Cardiac septum (tissue), 1 donor: Measurements from ENCODE around the gene SLC4A5. TPM values are rescaled to one million over a fixed set of nuclear protein-coding genes. Genes with fewer than 3 reads are reported as not detected.
A peak's percentile ranks its signal among the peaks of the same experiment; 100 is the strongest.
"Not testable (repeated sequence)": the region's sequence is repeated elsewhere in the genome, so short reads cannot be mapped to it uniquely, and the experiment has no call there.

Experiments
- DNase-seq: peaks from one replicate; pipeline ENCODE4 v3.0.0-alpha.2; 2020; ENCODE audit warnings: low spot score
- intact Hi-C: fragments of 100-400 bp; cut with DNase I; formaldehyde crosslinking; loops from one replicate; pipeline ENCODE4 v1.14.0; 2022
- total RNA-seq: library from RNA; stranded (reverse); fragmentation: NEBNext Ultra II Directional; extraction: Animal tissue kit (Norgen Biotek cat#: 25700); gene quantifications from one replicate; pipeline ENCODE4 v1.2.1, GENCODE V29; 2021
- donor health status: DM: no; HTN: no; CAD: no.

Gene SLC4A5
- total RNA-seq, 1 donor from 2014 or later = 3.6 TPM

DNA sequence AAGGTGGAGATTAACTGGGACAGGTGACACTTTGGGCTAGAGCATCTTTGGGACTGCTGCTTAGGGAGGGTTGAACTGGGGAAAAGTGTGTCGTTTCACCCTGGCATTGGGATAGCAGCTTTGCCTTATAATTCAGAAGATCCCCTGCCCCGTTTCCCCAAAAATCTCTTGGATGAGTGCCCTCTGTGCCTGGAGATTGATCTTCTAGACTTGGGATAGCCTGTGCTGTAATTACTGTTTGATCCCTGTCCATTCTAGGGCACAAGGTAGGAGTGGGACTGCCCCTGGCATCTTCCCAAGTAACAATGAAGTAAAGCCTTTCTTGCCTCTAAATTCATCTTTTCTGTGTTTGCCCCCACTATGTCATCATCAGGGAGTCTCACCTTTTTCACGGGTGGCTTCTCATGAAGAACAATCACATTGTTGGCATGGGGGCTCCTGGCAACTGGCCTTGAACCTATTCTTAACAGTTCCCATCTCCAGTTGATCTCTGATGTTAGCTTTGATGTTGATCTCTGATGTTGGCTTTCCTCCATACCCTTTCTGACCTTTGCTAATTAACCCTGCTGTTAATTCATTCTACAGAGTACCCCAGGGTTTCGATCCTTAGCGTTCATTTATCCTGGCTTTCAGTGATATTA, 123.2 kb downstream of the SLC4A5 start:
- intact Hi-C loops = no loop called here
- DNase-seq = no peak

DNA sequence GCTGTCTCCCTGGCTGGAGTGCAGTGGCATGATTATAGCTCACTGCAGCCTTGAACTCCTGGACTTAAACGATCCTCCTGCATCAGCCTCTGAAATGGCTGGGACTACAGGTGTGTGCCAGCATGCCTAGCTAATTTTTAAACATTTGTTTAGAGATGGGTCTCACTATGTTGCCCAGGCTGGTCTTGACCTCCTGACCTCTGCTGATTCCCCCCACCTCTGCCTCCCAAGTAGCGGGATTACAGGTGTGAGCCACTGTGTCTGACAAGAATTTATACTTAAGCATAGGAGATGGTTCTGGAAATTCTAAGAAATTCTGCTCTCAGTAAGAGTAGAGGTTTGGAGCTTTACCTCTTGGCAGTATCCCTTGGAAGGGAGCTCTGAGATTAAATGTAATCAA, 126.6 kb downstream of the SLC4A5 start:
- no peak for DNase-seq
- intact Hi-C loops = no loop called here

DNA sequence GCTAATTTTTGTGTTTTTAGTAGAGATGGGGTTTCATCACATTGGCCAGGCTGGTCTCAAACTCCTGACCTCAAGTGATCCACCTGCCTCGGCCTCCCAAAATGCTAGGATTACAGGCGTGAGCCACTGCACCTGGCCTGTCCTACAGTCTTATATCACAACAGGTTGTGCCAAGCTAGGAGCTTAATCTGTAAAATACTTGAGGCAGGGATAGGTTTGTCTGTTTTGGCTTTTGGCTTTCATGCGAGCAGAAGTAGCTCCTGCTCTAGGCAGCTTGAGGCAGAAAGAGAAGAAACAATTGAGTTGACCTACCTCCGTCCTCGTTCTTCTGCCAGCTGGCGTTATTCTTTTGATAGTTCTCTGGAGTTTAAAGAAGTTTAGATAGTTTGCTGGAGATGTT, 127.4 kb downstream of the SLC4A5 start:
- intact Hi-C loops, DNase-seq: not testable (repeated sequence)

DNA sequence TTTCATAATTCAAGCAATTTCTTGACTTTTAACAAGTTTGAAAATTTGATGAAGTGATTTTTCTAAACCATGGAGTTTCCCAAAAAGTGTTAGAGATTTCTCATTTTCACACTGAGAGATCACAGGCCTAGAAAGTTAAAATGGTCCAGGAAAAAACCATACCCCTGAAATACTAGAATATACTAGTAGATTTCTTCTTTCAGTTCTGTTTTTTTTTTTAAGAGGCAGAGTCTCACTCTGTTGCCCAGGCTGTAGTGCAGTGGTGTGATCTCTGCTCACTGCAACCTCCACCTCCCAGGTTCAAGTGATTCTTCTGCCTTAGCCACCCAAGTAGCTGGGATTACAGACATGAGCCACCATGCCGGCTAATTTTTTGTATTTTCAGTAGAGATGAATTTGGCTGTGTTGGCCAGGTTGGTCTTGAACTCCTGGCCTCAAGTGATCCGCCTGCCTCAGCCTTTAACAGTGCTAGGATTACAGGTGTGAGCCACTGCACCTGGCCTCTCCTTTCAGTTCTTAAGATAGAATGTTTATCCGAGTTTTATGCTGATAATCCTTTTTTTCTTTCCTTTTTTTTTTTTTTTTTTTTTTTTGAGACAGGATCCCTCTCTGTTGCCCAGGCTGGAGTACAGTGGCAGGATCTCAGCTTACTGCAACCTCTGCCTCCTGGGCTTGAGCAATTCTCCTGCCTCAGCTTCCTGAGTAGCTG, 130.4 kb downstream of the SLC4A5 start:
- no peak for DNase-seq
- intact Hi-C loops = no loop called here

DNA sequence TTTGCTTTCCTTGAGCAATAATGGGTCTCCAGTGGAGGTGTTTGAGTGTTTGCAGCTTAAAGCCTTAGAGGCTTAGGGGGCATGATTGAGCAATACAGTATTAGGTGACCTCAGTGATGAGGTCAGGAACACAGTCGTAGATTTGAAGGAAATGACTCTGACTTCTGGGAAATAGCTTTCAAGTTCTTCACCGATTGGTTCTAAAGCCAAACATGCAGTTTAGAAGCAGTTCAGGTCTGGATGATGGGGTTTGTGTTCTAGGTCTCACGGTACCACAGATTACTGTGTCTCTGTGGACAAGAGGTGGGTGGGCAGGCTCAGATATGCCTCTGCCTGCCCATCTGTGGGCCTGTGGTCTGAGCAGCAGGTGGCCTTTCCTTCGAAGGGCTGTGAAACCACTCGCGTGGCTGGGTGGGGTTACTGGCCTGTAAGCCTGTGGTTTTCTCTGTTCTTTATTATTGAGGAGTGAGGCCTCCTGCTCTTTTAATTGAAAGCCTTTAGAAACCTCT, 137.0 kb downstream of the SLC4A5 start:
- no peak for DNase-seq
- intact Hi-C loops = no loop called here

DNA sequence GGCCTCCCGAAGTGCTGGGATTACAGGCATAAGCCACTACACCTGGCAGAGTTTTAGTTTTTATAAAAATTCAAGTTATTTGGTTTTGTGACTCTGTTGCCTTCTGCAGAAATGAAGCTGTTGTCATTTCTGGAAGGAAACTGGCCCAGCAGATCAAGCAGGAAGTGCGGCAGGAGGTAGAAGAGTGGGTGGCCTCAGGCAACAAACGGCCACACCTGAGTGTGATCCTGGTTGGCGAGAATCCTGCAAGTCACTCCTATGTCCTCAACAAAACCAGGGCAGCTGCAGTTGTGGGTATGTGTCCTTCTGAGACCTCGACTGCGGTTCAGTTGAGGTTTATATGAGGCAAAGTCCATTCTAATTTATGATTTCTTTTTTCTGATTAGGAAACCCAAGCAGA, 137.6 kb downstream of the SLC4A5 start:
- no peak for DNase-seq
- intact Hi-C loops = no loop called here

DNA sequence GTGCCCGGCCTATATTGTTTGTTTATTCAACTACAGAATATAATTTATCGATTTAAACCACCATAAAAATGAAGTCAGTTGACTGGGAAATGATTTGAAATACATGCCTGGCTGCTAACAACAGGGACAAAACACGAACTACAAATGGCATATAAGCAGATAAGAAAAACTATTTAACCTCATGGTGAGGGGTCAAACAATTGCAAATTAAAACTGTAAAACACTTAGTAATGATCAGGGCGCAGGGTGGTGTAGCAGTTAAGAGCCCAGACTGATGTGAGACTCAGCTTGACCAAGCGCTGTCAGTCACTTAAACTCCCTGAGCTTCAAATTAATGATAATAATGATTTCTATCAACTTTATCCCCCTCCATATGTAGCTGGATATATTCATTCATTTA, 138.1 kb downstream of the SLC4A5 start:
- DNase-seq = no peak
- intact Hi-C loops = no loop called here

DNA sequence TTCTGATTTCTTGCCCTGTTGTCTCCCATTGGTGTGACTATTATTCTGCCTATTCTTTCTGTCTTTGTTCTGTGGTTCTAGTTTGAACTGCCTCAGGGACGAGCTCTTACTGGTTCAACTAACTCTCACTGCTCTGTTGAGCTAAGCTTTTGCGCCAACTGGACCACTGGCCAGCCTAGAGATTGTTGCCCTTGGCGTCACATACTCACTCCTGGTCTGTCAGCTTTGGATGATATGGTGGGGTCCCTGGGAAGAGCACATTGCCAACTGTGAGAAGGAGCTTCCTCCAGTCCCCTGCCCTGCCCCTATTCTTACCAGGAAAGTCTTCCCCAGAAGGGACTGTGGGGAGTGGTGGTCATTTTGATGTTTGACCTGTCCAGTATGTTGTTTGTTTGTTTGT, 138.8 kb downstream of the SLC4A5 start:
- intact Hi-C loops = no loop called here
- no peak for DNase-seq

DNA sequence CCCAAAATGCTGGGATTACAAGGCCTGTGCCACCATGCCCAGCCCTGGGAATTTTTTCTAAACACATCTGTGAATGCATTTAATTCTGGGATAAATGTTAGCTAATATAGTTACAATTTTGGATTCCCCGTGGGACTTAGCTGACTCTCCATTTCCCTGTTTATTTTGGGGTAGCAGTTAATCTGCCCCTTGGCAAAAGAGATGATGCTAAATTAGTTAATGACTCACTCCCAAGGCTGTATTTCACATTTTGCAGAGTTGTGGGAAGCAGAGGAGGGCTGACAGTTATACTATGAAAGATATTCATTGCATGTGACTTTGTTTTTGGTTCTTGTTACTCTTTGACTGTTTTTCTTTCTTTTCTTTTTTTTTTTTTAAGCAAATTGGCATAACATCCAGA, 141.6 kb downstream of the SLC4A5 start:
- intact Hi-C loops = no loop called here

DNA sequence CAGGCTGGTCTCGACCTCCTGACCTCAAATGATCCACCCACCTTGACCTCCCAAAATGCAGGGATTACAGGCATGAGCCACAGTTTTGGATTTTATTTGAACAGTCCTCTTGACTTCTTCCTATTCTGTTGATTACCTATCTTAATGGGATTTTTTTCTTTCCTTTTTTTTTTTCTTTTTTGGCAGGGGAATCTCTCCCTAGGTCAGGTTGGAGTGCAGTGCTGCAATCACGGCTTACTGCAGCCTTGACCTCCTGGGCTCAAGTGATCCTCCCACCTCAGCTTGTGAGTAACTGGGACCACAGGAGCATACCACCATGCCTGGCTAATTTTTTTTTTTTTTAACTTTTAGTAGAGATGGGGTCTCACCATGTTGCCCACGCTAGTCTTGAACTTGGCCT, 142.0 kb downstream of the SLC4A5 start:
- intact Hi-C loops = no loop called here
- DNase-seq = no peak

More for the DNA sequence above, 141.6 kb downstream of the SLC4A5 start:
- no peak for DNase-seq

DNA sequence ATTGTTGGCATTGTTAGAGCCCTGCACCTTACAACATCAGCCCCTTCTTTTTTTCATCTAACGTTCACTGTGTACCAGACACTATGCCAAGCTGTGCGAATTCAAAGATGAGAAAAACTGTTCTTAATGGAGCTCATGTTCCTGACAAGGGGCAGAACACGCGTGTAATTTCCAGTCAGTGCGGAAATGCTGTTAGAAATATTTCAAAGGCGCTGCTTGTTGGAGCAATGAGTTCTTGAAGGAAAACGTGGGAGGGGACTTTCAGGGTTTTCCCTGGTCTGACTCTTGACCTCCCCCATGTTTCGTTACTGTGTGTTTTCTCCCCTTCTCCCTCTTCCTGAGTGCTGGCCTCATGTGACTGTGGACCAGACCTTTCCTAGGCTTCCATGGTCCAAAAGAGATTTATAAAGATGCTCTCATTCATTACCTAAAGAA, 143.3 kb downstream of the SLC4A5 start:
- DNase-seq = no peak
- intact Hi-C loops = loop anchor here (2.0 kb wide), 1 partner anchor 27 kb away; no protein-coding TSS in a partner anchor

DNA sequence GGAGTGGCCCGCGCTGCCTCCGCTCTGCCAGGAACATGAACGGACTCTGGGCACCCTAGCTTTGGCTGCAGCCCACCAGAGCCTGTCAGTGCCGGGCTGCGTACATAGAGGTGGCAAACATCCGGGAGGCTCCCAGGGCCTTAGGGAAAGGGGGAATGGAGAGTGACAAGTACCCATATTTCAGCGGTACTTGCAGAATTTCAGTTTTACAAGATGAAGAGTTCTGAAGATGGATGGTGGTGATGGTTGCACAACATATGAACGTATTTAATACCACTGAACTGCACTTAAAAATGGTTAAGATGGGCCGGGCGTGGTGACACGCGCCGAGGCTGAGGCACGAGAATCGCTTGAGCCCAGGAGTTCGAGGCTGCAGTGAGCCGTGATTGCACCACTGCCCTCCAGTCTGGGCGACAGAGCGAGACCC, 143.9 kb downstream of the SLC4A5 start:
- intact Hi-C loops = loop anchor here (2.0 kb wide), 1 partner anchor 28 kb away; no protein-coding TSS in a partner anchor
- DNase-seq = no peak

DNA sequence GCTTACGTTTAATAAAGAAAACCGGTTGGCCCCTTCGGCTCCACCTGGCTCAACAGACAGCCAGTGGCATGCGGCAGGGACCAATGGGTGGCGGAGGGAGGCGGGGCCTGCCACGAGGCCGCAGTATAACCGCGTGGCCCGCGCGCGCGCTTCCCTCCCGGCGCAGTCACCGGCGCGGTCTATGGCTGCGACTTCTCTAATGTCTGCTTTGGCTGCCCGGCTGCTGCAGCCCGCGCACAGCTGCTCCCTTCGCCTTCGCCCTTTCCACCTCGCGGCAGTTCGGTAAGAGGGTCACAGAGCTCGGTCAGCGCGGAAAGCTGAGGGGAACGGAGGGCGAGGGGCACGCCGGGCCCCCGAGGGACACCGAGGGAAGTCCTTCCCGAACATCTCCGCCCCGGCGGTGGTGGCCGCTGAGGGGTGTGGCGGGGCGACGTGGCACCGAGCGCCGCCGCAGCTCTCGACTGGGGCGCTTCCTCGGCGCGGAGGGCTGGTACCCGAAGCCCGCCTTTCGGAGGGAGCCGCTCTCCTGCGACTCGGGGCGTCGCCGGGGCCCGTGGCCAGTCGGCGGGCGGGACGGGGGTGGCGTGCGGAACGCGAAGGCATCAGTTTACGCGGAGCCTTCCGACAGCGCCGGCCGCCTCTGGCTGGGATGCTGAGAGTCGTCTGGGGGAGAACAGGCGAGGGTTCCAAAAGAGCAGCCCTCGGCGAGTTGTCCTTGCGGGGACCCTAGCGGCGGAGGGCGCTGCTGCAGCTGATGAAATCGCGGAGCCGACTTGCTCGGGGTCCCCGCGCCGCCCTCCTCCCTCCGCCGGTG, 144.5 kb downstream of the SLC4A5 start, which contains the start of gene MTHFD2:
TSS of gene MTHFD2 (plus strand) at position 155 of the 814 bp plus-strand sequence. CDS start at position 182, 27 bp downstream.
- intact Hi-C loops = loop anchor here (1.0 to 2.0 kb wide), 2 partner anchors 19 to 28 kb away; no protein-coding TSS in a partner anchor
- DNase-seq = peak; percentile 95

DNA sequence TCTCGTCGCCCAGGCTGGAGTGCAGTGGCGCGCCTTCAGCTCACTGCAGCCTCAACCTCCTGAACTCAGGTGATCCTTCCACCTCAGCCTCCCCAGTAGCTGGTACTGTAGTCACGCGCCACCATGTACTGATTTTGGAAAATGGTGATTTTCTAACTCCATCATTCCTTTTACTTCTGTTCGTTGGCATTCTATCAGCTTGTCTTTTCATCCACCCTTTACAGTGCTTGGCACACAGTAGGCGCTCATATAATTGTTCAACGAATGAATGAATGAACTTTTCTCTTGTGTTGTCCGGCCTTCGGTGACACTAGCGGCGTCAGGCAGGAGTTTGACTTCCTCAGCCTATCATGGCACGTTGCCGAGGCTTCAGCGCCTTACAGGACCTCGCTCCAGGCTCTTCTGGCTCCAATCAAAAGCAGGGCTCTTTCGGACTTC, 145.2 kb downstream of the SLC4A5 start:
- intact Hi-C loops = loop anchor here (1.0 to 2.0 kb wide), 2 partner anchors 19 to 29 kb away; no protein-coding TSS in a partner anchor
- no peak for DNase-seq

DNA sequence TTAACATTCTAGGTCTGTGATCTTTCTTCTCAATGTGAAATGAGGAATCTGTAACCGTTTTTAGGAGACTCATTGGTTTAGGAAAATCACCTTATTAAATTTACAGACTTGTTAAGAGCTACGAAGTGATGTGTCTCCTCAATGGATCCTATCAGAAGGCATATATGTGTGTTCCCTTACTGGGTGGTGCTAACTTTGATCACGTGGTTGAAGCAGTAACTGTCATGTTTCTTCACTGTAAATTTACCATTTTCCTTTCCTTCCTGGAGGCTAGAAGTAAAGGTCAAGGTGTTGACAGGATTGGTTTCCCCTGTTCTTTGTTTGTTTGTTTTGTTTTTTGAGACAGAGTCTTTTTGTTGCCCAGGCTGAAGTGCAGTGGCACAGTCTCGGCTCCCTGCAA, 146.2 kb downstream of the SLC4A5 start:
- DNase-seq = no peak
- intact Hi-C loops = no loop called here

DNA sequence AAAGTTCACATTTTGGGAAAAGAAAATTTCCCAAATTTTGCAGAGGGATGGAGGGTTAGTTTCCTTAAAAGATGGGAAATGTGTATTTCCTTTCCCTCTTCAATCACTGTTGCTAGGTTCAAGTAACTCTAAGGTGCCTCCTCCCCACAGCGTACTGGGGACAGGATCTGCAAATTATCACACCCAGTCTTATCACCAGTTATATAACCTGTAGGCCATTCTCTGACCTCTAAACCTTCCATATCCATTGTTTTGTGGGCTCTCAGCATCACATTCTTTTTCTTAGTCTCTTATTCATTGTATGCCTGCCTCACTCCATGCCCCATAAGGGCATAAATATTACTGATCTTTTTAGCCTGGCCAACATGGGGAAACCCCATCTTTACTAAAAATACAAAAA, 148.4 kb downstream of the SLC4A5 start:
- DNase-seq = no peak
- intact Hi-C loops = no loop called here

DNA sequence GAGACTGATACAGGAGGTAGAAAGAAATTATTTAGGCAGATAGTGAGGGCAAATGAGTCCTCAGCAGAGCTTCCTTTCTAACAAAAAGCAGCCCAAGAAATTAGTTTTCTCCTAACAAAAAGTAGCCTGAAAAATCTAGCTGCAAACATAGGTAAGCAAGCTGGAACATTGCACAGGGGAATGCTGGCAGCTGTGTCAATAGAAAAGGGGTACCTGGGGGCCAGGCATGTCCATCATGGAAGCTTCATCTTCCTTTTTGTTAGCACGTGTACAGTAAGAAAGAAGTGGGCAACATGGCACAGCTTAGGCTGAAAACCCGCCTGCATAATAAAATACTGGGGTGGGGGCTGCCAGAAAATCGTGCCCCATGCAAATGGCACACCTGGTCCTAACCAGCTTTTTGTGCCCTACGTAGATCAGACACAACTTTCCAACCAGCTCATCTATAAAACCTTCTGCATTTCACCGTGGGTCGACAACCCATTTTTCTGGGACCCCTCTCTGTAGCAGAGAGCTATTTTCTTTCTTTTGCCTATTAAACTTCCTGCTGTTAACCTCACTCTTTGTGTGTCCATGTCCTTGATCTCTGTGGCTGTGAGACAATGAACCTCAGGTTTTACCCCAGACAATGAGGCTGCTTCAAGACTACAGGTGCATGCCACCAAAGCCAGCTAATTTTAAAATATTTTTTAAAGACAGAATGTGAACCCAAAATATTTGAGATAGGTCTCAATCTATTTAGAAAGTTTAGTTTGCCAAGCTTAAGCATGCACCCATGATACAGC, 151.4 kb downstream of the SLC4A5 start:
- DNase-seq = no peak
- intact Hi-C loops = no loop called here

DNA sequence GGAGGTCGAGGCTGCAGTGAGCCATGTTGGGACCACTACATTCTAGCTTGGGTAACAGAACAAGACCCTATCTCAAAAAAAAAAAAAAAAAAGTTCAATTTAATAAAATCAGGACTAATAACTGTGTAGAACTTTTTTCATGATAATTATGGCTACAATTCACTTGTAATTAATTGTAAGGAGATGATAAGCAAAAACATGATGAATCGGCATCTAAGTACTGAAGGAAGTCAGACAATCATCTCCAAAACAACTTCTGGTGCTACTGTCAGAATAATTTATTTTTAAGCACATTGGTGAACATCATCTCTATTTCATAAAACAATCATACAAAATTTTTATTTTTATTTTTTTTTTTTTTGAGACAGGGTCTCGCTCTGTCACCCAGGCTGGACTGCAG, 154.5 kb downstream of the SLC4A5 start:
- intact Hi-C loops = no loop called here
- no peak for DNase-seq

DNA sequence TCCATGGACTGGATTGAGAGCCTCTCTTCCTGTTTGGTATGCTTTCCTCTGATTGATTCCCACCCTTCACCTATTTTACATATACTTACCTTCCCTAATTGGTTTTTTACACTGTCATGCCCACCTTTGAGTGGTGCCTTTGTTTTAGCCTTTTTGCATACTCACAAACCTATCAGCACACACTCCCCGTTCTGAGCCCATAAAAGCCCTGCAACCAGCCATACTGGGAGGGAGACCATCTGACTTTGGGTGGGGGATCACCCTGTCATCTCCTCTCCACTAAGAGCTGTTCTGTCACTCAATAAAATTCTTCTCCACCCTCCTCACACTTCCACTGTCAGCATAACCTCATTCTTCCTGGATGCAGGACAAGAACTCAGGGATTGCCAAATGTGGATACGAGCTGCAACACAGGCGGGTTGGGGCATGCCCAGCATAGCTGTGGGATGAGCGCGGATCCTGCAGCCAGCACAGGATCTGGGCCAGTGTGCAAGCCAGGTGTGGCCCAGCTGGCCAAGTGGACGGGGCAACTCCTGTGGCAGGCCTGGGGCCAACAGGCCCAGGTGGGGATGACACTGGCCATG, 155.1 kb downstream of the SLC4A5 start:
- DNase-seq = peak; percentile 76
- intact Hi-C loops = no loop called here
